A549 (cell line): ENCODE data around the gene AXL. TPM values are rescaled to one million over a fixed set of nuclear protein-coding genes. Genes with fewer than 3 reads are reported as not detected.
A peak's percentile ranks its signal among the peaks of the same experiment; 100 is the strongest.

Experiments
- ATAC-seq, 2 experiments: fragments of 200-7000 bp in 1 of 2; fragments of >200 bp in 1 of 2; cut with Nextera tagmentation in 1 of 2; cut with Tn5 transposase in 1 of 2; 3 replicates each; pipeline versions ENCODE4 v1.8.0 to v1.9.1; 2018 to 2020; ENCODE audit warnings: mild to moderate bottlenecking in 1 of 2, moderate library complexity in 1 of 2
- CTCF ChIA-PET: fragments of 300-600 bp; sonication (Branson Sonifier 250); formaldehyde crosslinking; extraction: SDS; loops from one replicate; lab custom pipeline; 2021; ENCODE audit warnings: antibody characterized with exemption, inconsistent platforms; lab: Yijun Ruan, JAX
- POLR2A ChIA-PET: fragments of 350-600 bp; formaldehyde crosslinking; extraction: SDS; loops from one replicate; lab custom pipeline; 2021; ENCODE audit warnings: antibody characterized with exemption, inconsistent platforms; lab: Yijun Ruan, JAX
- DNase-seq, 2 experiments: peaks; one replicate each; pipeline versions ENCODE4 v3.0.0 to v3.0.0-alpha.2; 2011 to 2016; ENCODE audit warnings: low read depth in 1 of 2, low spot score in 1 of 2
- FAIRE-seq: peaks from 2 replicates; lab custom pipeline; 2011; peaks lifted over from hg19 to GRCh38; lab: Jason Lieb, UNC
- H3K27ac ChIP-seq, 2 experiments: fragments of >200 bp; sonication (Bioruptor Twin); formaldehyde crosslinking; 3 replicates each; pipeline ENCODE4 v1.5.1; 2016 to 2017
- H3K4me1 ChIP-seq: fragments of >200 bp; sonication (Bioruptor Twin); formaldehyde crosslinking; 3 replicates; pipeline ENCODE4 v1.6.1; 2016
- H3K4me2 ChIP-seq: fragments of >200 bp; sonication (Bioruptor Twin); formaldehyde crosslinking; 3 replicates; pipeline ENCODE4 v1.6.1; 2016
- H3K4me3 ChIP-seq: fragments of >200 bp; sonication (Bioruptor Twin); formaldehyde crosslinking; 3 replicates; pipeline ENCODE4 v1.5.1; 2016
- H3K9me3 ChIP-seq: fragments of >200 bp; sonication (Bioruptor Twin); formaldehyde crosslinking; 3 replicates; pipeline ENCODE4 v1.6.1; 2016
- ATOH8 ChIP-seq: fragments of 250-450 bp; sonication (Bioruptor Pico); IDR thresholded peaks from 2 replicates; pipeline ENCODE4 v1.5.0; 2020; ENCODE audit warnings: low read depth, mild to moderate bottlenecking, moderate library complexity
- CHD4 ChIP-seq: fragments of 200-600 bp; sonication (generic); IDR thresholded peaks from 2 replicates; pipeline ENCODE4 v1.6.1; 2016; ENCODE audit warnings: antibody characterized with exemption, mild to moderate bottlenecking, borderline replicate concordance
- HEYL ChIP-seq: fragments of 250-450 bp; sonication (Bioruptor Pico); IDR thresholded peaks from 2 replicates; pipeline ENCODE4 v1.8.0; 2021; ENCODE audit warnings: mild to moderate bottlenecking, moderate library complexity
- HMGXB4 ChIP-seq: fragments of 250-450 bp; sonication (Bioruptor Pico); IDR thresholded peaks from 2 replicates; pipeline ENCODE4 v1.5.0; 2021; ENCODE audit warnings: mild to moderate bottlenecking, moderate library complexity, borderline replicate concordance
- MAZ ChIP-seq: fragments of 150-350 bp; IDR thresholded peaks from 2 replicates; pipeline ENCODE4 v1.6.1; 2014; ENCODE audit warnings: antibody characterized with exemption, low read depth, low read length, borderline replicate concordance
- PHF8 ChIP-seq: fragments of 200-600 bp; sonication (generic); IDR thresholded peaks from 2 replicates; pipeline ENCODE4 v1.6.1; 2016; ENCODE audit warnings: low read depth, mild to moderate bottlenecking, antibody characterized with exemption, moderate library complexity, borderline replicate concordance
- POLR2A ChIP-seq: IDR thresholded peaks from 2 replicates; pipeline ENCODE4 v1.6.1; 2012; ENCODE audit warnings: mild to moderate bottlenecking, low read length
- POLR2AphosphoS2 ChIP-seq: conservative IDR thresholded peaks from 2 replicates; pipeline ENCODE4 v1.6.1; 2012; ENCODE audit warnings: low read length, improper control_type of control experiment, inconsistent platforms
- RCOR1 ChIP-seq: fragments of 150-350 bp; IDR thresholded peaks from 2 replicates; pipeline ENCODE4 v1.6.1; 2014; ENCODE audit warnings: antibody characterized with exemption, low read length, low read depth
- REST ChIP-seq: fragments of 200-600 bp; sonication (generic); IDR thresholded peaks from 2 replicates; pipeline ENCODE4 v1.6.1; 2016; ENCODE audit warnings: antibody characterized with exemption, mild to moderate bottlenecking, moderate library complexity
- RFX5 ChIP-seq: fragments of 450-650 bp; IDR thresholded peaks from 2 replicates; pipeline ENCODE4 v1.7.1; 2014; ENCODE audit warnings: antibody characterized with exemption, mild to moderate bottlenecking, moderate library complexity
- WGBS: methylation state at CpG from one replicate; pipeline ENCODE4 v1.1.6; 2017; ENCODE audit errors: missing lambda C conversion rate; 5-methylcytosine and 5-hydroxymethylcytosine counted together
- polyA plus RNA-seq, 4 experiments: library from polyadenylated mRNA; depleted of rRNA in 3 of 4; stranded (reverse); fragments of >200 nt; fragmentation: RNase III in 1 of 4; extraction: RNeasy Plus Mini Kit Qiagen cat#74134 plus additional on column Dnase treatment in 1 of 4; gene quantifications; 2 replicates in 3 of 4; 3 replicates in 1 of 4; pipeline ENCODE4 v1.2.3, GENCODE V29; 2011 to 2017

The AXL gene
- polyA plus RNA-seq, 2 of the 4 experiments (the other 2 are of a cell fraction) = 45.4 to 60.1 TPM

GRCh38 chr19:41299755-41300089, 80.7 kb downstream of the AXL start:
- 82% methylated on average over 4 of the region's 4 CpGs for WGBS
- Histone ChIP-seq H3K4me1 (no peaks in the 10 kb centered on the region), H3K4me2 (no peak overlapping the region), H3K27ac (no peak overlapping the region), H3K4me3 (no peak overlapping the region), H3K9me3 (no peaks in the 10 kb centered on the region)
- ChIA-PET CTCF (interaction anchor here (2.6 to 29.1 kb wide), 8 partner anchors 3 to 93 kb away, joined by 7 to 598 read pairs (median 123); partner anchors contain the start of genes CCDC97 and HNRNPUL1), POLR2A (no interaction called here)
- TF ChIP-seq REST (no peak), POLR2A (no peak), HMGXB4 (CRISPR knock-in tag) (no peak), PHF8 (no peak), ATOH8 (CRISPR knock-in tag) (no peak)
- FAIRE-seq (peak; percentile 63), ATAC-seq (no peak), DNase-seq (no peak)

- no peaks in the 10 kb centered on the region for H3K4me1 ChIP-seq
- DNase-seq = no peak
- no peak for TF ChIP-seq RCOR1
- TF ChIP-seq CHD4 = no peak
- no peak for TF ChIP-seq RFX5
- TF ChIP-seq, all 56 proteins: peak for 0
- Histone ChIP-seq H3K27ac (no peak overlapping the region), H3K4me3 (no peak overlapping the region), H3K4me2 (no peak overlapping the region), H3K9me3 (no peaks in the 10 kb centered on the region)
- POLR2A ChIA-PET = interaction anchor here (1.1 kb wide), 1 partner anchor 63 kb away, joined by 3 read pairs; the partner anchor contains the start of gene B9D2
- ATAC-seq (no peak), FAIRE-seq (no peak)
- 93% methylated on average over 6 of the region's 6 CpGs for WGBS
- CTCF ChIA-PET = interaction anchor here (1.1 to 29.1 kb wide), 8 partner anchors 2 to 157 kb away, joined by 3 to 598 read pairs (median 205); partner anchors contain the start of genes CCDC97 and HNRNPUL1
These were observed 81.5 kb downstream of the AXL start for GRCh38 chr19:41300555-41300954.

- ChIA-PET CTCF (interaction anchor here (0.6 to 29.1 kb wide), 15 partner anchors 0 to 687 kb away, joined by 3 to 598 read pairs (median 5); partner anchors contain the start of genes CCDC97 and HNRNPUL1), POLR2A (interaction anchor here (0.7 kb wide), 1 partner anchor 73 kb away, joined by 5 read pairs; no protein-coding TSS in a partner anchor)
- H3K4me3 ChIP-seq = no peak overlapping the region
- no peaks in the 10 kb centered on the region for H3K9me3 ChIP-seq
- no peaks in the 10 kb centered on the region; the same call in 2 of the 3 replicates for H3K4me1 ChIP-seq
- FAIRE-seq = peak; percentile 65
- no peak overlapping the region for H3K27ac ChIP-seq
- no peak overlapping the region for H3K4me2 ChIP-seq
- no peak for ATAC-seq
- no peak for TF ChIP-seq MAZ
- no peak for TF ChIP-seq POLR2AphosphoS2
- no peak for TF ChIP-seq PHF8
- no peak for TF ChIP-seq HEYL (CRISPR knock-in tag)
- whole genome bisulfite sequencing = 94% methylated on average over 21 of the region's 21 CpGs
- DNase-seq = no peak
These were observed 83.8 kb downstream of the AXL start for GRCh38 chr19:41302624-41303351.
